ENCODE results near the gene WNK4.
"Not testable (repeated sequence)": the region's sequence is repeated elsewhere in the genome, so short reads cannot be mapped to it uniquely, and the experiment has no call there.

DNA sequence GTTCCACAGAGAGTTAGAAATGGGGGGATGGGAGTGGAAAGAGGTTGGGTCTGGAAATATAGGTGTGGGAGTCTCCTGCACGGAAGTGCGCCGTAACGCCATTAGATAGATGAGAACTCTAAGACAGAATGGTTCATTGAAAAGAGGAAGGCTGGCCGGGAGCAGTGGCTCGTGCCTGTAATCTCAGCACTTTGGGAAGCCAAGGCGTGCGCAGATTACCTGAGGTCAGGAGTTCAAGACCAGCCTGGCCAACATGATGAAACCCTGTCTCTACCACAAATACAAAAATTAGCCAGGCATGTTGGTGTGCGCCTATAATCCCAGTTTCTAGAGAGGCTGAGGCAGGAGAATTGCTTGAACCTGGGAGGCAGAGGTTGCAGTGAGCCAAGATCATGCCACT is 12.4 kb upstream of the WNK4 start:
- TF ChIP-seq, protein P1, sequence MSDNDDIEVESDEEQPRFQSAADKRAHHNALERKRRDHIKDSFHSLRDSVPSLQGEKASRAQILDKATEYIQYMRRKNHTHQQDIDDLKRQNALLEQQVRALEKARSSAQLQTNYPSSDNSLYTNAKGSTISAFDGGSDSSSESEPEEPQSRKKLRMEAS (CRISPR knock-in tag; IDR thresholded peaks at IDR 0.05): not testable (repeated sequence)
- TF ChIP-seq, protein P2, sequence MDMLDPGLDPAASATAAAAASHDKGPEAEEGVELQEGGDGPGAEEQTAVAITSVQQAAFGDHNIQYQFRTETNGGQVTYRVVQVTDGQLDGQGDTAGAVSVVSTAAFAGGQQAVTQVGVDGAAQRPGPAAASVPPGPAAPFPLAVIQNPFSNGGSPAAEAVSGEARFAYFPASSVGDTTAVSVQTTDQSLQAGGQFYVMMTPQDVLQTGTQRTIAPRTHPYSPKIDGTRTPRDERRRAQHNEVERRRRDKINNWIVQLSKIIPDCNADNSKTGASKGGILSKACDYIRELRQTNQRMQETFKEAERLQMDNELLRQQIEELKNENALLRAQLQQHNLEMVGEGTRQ (CRISPR knock-in tag; IDR thresholded peaks at IDR 0.05): not testable (repeated sequence)
- TF ChIP-seq, protein P3, sequence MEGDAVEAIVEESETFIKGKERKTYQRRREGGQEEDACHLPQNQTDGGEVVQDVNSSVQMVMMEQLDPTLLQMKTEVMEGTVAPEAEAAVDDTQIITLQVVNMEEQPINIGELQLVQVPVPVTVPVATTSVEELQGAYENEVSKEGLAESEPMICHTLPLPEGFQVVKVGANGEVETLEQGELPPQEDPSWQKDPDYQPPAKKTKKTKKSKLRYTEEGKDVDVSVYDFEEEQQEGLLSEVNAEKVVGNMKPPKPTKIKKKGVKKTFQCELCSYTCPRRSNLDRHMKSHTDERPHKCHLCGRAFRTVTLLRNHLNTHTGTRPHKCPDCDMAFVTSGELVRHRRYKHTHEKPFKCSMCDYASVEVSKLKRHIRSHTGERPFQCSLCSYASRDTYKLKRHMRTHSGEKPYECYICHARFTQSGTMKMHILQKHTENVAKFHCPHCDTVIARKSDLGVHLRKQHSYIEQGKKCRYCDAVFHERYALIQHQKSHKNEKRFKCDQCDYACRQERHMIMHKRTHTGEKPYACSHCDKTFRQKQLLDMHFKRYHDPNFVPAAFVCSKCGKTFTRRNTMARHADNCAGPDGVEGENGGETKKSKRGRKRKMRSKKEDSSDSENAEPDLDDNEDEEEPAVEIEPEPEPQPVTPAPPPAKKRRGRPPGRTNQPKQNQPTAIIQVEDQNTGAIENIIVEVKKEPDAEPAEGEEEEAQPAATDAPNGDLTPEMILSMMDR (IDR thresholded peaks at IDR 0.05): not testable (repeated sequence)
- TF ChIP-seq ESRRA (CRISPR knock-in tag; IDR thresholded peaks at IDR 0.05; ENCODE audit: borderline replicate concordance); FOXJ3 (CRISPR knock-in tag; IDR thresholded peaks at IDR 0.05; ENCODE audit: borderline replicate concordance); GRHL2 (CRISPR knock-in tag; IDR thresholded peaks at IDR 0.05; ENCODE audit: insufficient replicate concordance, severe bottlenecking); FOXP1 (CRISPR knock-in tag; IDR thresholded peaks at IDR 0.05; ENCODE audit: borderline replicate concordance): not testable (repeated sequence)
